Neutrophil (primary cell): ENCODE results near the gene TM4SF4.

Source experiments
- H3K27ac ChIP-seq: fragments of 200-600 bp; sonication (generic); 2 replicates; pipeline ENCODE4 v1.5.1; 2016; ENCODE audit warnings: mild to moderate bottlenecking, moderate library complexity
- H3K27me3 ChIP-seq: fragments of 200-600 bp; sonication (generic); 2 replicates; pipeline ENCODE4 v1.6.0; 2016; ENCODE audit warnings: mild to moderate bottlenecking
- H3K36me3 ChIP-seq: fragments of 200-600 bp; sonication (generic); 2 replicates; pipeline ENCODE4 v1.5.1; 2017
- H3K4me1 ChIP-seq, 2 experiments: fragments of 200-600 bp in 1 of 2; sonication (generic) in 1 of 2; 1 replicate in 1 of 2; 2 replicates in 1 of 2; pipeline versions ENCODE4 v1.5.1 to v1.6.1; 2013 to 2016; ENCODE audit warnings: low read depth in 1 of 2, low read length in 1 of 2, mild to moderate bottlenecking in 1 of 2, moderate library complexity in 1 of 2; ENCODE audit not compliant: control insufficient read depth in 1 of 2, insufficient read depth in 1 of 2
- H3K4me3 ChIP-seq, 2 experiments: fragments of 200-600 bp in 1 of 2; sonication (generic) in 1 of 2; 1 replicate in 1 of 2; 2 replicates in 1 of 2; pipeline ENCODE4 v1.5.1; 2013 to 2016; ENCODE audit warnings: low read depth in 1 of 2, low read length in 1 of 2, mild to moderate bottlenecking in 1 of 2, moderate library complexity in 1 of 2
- H3K9me3 ChIP-seq: fragments of 200-600 bp; sonication (generic); 2 replicates; pipeline ENCODE4 v1.5.1; 2016
- TF ChIP-seq, protein P1 (sequence below): fragments of 200-600 bp; sonication (generic); IDR thresholded peaks from 2 replicates; pipeline ENCODE4 v1.5.1; 2016; ENCODE audit warnings: antibody characterized with exemption

The TM4SF4 gene

DNA sequence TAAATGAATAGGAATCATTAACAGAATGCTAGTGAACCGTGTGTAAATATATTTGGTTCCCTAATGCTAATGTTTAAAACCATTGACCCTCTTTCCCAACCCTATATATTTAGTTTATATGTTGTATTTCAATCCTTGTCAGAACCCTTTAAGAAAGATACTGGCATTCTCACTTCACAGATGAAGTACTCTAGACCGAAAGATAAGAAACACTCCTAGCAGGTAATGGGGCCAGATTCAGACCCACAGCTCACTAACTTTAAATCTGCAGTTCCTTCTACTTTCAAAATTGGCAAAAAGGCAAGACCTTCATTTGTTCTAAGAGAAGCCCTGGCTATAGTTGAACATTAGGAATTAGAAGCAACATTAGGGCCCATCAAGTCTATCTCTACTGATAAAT is 42.3 kb upstream of the TM4SF4 start:
- no peaks in the 10 kb centered on the region for H3K27me3 ChIP-seq
- no peaks in the 10 kb centered on the region for H3K36me3 ChIP-seq
- H3K9me3 ChIP-seq: no peaks in the 10 kb centered on the region
- no peaks in the 10 kb centered on the region for H3K4me1 ChIP-seq
- TF ChIP-seq, protein P1, sequence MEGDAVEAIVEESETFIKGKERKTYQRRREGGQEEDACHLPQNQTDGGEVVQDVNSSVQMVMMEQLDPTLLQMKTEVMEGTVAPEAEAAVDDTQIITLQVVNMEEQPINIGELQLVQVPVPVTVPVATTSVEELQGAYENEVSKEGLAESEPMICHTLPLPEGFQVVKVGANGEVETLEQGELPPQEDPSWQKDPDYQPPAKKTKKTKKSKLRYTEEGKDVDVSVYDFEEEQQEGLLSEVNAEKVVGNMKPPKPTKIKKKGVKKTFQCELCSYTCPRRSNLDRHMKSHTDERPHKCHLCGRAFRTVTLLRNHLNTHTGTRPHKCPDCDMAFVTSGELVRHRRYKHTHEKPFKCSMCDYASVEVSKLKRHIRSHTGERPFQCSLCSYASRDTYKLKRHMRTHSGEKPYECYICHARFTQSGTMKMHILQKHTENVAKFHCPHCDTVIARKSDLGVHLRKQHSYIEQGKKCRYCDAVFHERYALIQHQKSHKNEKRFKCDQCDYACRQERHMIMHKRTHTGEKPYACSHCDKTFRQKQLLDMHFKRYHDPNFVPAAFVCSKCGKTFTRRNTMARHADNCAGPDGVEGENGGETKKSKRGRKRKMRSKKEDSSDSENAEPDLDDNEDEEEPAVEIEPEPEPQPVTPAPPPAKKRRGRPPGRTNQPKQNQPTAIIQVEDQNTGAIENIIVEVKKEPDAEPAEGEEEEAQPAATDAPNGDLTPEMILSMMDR: no peak
- no peak overlapping the region for H3K27ac ChIP-seq
- H3K4me3 ChIP-seq: no peak overlapping the region

DNA sequence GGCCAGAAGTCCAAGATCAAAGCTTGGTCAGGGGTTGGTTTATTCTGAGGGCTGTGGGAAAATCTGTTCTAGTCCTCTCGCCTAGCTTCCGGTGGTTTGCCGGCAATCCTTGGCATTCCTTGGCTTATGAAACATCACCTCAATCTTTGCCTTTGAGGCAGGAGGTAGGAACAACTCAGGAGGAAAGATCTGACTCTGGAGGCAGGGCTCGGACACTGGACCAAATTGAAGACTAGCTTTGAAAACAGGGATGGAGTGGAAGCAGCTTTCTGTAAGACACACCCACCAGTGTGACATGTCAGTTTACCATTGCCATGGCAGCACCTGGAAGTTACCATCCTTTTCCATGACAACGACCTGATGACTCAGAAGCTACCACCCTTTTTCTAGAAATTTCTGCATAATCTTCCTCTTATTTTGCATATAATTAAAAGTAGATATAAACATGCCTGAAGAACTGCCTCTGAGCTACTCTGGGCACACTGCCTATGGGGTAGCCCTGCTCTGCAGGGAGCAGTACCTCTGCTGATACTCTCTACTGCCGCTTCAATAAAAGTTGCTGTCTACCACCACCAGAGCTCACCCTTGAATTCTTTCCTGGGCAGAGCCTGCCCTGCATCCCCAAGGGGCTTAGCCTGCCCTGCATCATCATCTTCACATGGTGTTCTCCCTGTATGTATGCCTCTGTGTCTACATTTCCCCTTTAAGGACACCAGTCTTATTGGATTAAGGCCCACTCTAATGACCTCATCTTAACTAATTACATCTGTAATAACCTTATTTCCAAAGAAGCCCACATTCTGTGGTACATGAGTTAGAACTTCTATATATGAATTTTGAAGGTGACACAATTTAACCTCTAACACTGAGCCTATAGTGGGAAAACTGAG is 38.3 kb upstream of the TM4SF4 start:
- Histone ChIP-seq H3K4me1 (no peaks in the 10 kb centered on the region), H3K9me3 (no peaks in the 10 kb centered on the region), H3K27ac (no peak overlapping the region), H3K4me3 (no peak overlapping the region), H3K27me3 (no peaks in the 10 kb centered on the region), H3K36me3 (no peaks in the 10 kb centered on the region)
- TF ChIP-seq, protein P1: no peak

- TF ChIP-seq, protein P1: no peak
- H3K36me3 ChIP-seq: no peaks in the 10 kb centered on the region
- H3K27me3 ChIP-seq: no peaks in the 10 kb centered on the region
- no peak overlapping the region for H3K4me3 ChIP-seq
- H3K27ac ChIP-seq: no peak overlapping the region
- H3K9me3 ChIP-seq: no peaks in the 10 kb centered on the region
- no peaks in the 10 kb centered on the region for H3K4me1 ChIP-seq
Measured at GRCh38 chr3:149437286-149437685, 37.2 kb upstream of the TM4SF4 start.

DNA sequence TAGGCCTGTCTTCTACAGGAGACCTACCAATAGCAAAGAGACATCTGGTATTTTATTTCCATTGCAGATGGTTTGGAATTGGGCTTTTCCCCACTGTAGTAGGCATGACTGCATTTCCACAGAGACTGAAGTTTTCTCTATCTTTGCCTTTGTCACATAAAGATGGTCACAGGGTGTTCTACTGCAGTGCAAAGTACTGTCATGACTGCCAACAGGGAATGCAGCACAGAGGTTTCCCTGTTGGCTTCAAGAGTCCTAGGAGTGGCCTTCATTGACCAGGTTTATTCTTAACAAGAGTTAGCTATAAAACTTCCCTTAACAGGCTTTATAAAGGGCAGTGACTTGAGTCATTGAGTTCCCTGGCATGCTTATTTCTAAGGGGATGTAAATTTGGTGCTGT is 36.8 kb upstream of the TM4SF4 start:
- Histone ChIP-seq H3K9me3 (no peaks in the 10 kb centered on the region), H3K36me3 (no peaks in the 10 kb centered on the region), H3K27me3 (no peaks in the 10 kb centered on the region), H3K27ac (no peak overlapping the region), H3K4me3 (no peak overlapping the region), H3K4me1 (peaks cover 2% of the 10 kb centered on the region in 2 experiments)
- TF ChIP-seq, protein P1: no peak

- TF ChIP-seq, protein P1: no peak
Measured at GRCh38 chr3:149438981-149439380, 35.5 kb upstream of the TM4SF4 start.

More at GRCh38 chr3:149438981-149439380, 35.5 kb upstream of the TM4SF4 start:
- Histone ChIP-seq H3K36me3 (no peaks in the 10 kb centered on the region), H3K9me3 (no peaks in the 10 kb centered on the region), H3K27ac (no peak overlapping the region), H3K4me3 (no peak overlapping the region), H3K27me3 (no peaks in the 10 kb centered on the region), H3K4me1 (peaks cover 7 to 11% of the 10 kb centered on the region in 2 experiments)
